T-helper 1 cell treated with Interleukin-12 subunit alpha and Interleukin-12 subunit beta and Interleukin-4 antibody, amounts not matched to agents 30 μg/mL and 1 μg/mL, for 36 hours (primary cell): ENCODE data around the gene ARID3A.
"Not testable (repeated sequence)": the region's sequence is repeated elsewhere in the genome, so short reads cannot be mapped to it uniquely, and the experiment has no call there.

Experiments used
- H3K27ac Mint-ChIP-seq: one replicate; pipeline ENCODE4 v1.8.0; 2021; ENCODE audit warnings: mild to moderate bottlenecking, mixed read lengths
- H3K27me3 Mint-ChIP-seq: one replicate; pipeline ENCODE4 v1.8.0; 2021; ENCODE audit warnings: low read depth, mixed read lengths
- H3K36me3 Mint-ChIP-seq: one replicate; pipeline ENCODE4 v1.8.0; 2021; ENCODE audit warnings: low read depth, mixed read lengths
- H3K4me1 Mint-ChIP-seq: one replicate; pipeline ENCODE4 v1.8.0; 2021; ENCODE audit warnings: low read depth, mixed read lengths
- H3K4me3 Mint-ChIP-seq: one replicate; pipeline ENCODE4 v1.8.0; 2021; ENCODE audit warnings: mild to moderate bottlenecking, moderate library complexity, mixed read lengths
- H3K9me3 Mint-ChIP-seq: one replicate; pipeline ENCODE4 v1.8.0; 2021; ENCODE audit warnings: mixed read lengths

The ARID3A gene, protein sequence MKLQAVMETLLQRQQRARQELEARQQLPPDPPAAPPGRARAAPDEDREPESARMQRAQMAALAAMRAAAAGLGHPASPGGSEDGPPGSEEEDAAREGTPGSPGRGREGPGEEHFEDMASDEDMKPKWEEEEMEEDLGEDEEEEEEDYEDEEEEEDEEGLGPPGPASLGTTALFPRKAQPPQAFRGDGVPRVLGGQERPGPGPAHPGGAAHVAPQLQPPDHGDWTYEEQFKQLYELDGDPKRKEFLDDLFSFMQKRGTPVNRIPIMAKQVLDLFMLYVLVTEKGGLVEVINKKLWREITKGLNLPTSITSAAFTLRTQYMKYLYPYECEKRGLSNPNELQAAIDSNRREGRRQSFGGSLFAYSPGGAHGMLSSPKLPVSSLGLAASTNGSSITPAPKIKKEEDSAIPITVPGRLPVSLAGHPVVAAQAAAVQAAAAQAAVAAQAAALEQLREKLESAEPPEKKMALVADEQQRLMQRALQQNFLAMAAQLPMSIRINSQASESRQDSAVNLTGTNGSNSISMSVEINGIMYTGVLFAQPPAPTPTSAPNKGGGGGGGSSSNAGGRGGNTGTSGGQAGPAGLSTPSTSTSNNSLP

DNA sequence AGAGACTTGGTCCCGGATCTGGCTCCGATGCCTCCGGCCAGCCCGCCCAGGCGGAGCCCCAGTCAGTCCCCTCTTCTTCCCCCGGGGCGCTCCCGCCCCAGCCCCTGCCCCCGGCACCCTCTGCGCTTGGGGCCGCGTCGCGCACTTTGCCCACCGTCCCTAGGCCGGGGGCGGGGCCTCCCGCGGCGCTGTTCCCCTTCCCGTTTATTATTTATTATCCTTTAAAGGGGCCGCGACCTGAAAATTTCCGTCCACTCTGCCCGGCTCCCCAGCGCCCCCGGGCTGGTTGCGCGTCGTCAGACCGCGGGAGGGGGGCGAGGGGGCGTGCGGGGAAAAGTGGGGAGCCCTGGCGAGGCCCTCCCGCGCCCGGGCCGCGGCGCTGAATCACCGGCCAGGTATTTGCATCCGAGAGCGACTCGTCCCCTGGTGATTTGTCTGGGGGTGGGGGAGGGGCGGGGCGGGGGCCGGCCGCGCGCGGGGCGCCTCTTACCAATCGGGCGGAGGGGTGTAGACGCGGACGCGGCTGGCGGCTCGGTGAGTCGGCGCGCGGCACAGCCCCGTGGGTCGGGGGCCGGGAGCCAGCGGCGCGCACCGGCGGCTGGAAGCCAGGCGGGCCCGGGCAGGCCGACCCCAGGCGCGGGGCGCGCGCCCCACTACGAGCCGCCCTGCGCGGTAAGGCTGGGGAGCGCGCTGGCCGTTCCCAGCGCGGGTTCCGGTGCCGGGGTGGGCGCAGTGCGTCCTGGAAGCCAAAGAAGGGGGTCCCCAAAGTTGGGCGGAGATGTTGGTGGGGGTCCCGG, at the start of gene ARID3A:
Gene ARID3A, plus strand, starts transcription at position 510 of the 797 bp plus-strand sequence. CDS start 3,494 bp downstream, outside the sequence.
- H3K9me3 Mint-ChIP-seq = no peaks in the 10 kb centered on the region
- H3K27me3 Mint-ChIP-seq = peaks cover 3% of the 10 kb centered on the region
- H3K4me1 Mint-ChIP-seq = peaks cover 12% of the 10 kb centered on the region
- H3K36me3 Mint-ChIP-seq = peaks cover 1% of the 10 kb centered on the region
- peak within 1 kb of the TSS; percentile 73 for H3K27ac Mint-ChIP-seq
- H3K4me3 Mint-ChIP-seq = peak within 1 kb of the TSS; percentile 82

DNA sequence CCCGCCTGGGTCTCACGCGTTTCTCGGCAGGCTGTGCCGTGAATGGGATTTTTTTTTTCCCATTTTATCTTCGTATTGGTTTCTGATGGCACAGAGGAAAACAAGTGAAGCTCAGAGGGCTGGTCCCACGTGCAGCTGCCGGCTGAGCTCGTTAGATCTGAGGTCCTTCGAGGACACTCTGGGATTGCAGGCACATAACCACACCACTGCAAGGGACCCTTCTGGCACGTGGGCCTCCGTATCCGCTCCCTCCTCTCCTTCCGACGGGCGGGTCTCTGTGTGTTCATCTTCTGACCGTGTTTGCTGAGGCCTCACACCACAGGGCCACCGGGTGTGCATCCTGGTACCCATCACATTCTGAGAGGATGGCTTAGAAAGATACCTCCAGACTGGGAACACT, 49.7 kb upstream of the ARID3A start:
- no peaks in the 10 kb centered on the region for H3K9me3 Mint-ChIP-seq
- no peak overlapping the region for H3K27ac Mint-ChIP-seq
- H3K27me3 Mint-ChIP-seq = no peaks in the 10 kb centered on the region
- peaks cover 5% of the 10 kb centered on the region for H3K4me1 Mint-ChIP-seq
- H3K4me3 Mint-ChIP-seq = no peak overlapping the region
- peaks cover 7% of the 10 kb centered on the region for H3K36me3 Mint-ChIP-seq

DNA sequence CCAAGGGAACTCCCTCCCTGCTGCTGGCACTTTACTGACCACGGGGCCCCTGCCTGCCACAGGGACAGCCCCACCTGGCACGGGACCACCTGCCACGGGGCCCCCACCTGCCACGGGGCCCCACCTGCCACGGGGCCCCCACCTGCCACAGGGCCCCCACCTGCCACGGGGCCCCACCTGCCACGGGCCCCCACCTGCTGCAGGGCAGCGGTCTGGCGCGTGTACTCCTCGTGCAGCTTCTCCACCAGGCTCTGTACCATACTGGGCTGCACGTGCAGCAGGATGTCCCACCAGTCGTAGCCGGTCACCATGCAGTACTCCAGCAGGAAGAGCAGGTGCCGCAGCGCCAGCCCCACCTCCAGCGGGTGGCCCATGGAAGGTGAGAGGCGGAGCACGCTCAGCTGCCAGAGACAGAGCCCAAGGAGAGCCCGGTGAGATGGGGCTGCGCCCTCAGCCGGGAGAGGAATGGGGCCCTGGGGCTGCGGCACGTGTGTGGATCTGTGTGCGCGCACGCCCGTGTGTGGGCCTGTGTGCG, 49.0 kb upstream of the ARID3A start:
- no peaks in the 10 kb centered on the region for H3K9me3 Mint-ChIP-seq
- no peak overlapping the region for H3K4me3 Mint-ChIP-seq
- H3K27ac Mint-ChIP-seq = no peak overlapping the region

GRCh38 chr19:877992-878660, 47.7 kb upstream of the ARID3A start:
- not testable (repeated sequence) for H3K27me3 Mint-ChIP-seq, H3K4me3 Mint-ChIP-seq, H3K27ac Mint-ChIP-seq, H3K4me1 Mint-ChIP-seq, H3K9me3 Mint-ChIP-seq
- peaks cover 14% of the 10 kb centered on the region for H3K36me3 Mint-ChIP-seq

More for the DNA sequence above, 49.0 kb upstream of the ARID3A start:
- Mint-ChIP-seq H3K36me3 (peaks cover 10% of the 10 kb centered on the region), H3K27me3 (no peaks in the 10 kb centered on the region), H3K4me1 (peaks cover 3% of the 10 kb centered on the region)

DNA sequence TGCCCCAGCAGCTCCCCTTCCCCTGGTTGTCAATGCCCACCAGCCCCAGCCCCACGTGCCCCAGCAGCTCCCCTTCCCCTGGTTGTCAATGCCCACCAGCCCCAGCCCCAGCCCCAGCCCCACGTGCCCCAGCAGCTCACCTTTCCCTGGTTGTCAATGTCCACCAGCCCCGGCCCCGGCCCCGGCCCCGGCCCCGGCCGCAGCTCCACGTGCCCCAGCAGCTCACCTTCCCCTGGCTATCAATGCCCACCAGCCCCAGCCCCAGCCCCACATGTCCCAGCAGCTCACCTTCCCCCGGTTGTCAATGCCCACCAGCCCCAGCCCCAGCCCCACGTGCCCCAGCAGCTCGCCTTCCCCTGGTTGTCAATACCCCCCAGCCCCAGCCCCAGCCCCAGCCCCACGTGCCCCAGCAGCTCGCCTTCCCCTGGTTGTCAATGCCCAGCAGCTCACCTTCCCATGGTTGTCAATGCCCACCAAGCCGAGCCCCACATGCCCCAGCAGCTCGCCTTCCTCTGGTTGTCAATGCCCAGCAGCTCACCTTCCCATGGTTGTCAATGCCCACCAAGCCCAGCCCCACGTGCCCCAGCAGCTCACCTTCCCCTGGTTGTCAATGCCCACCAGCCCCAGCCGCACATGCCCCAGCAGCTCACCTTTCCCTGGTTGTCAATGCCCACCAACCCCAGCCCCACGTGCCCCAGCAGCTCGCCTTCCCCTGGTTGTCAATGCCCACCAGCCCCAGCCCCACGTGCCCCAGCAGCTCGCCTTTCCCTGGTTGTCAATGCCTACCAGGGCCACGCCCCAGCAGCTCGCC, 46.9 kb upstream of the ARID3A start:
- not testable (repeated sequence) for H3K9me3 Mint-ChIP-seq, H3K27me3 Mint-ChIP-seq, H3K4me1 Mint-ChIP-seq, H3K27ac Mint-ChIP-seq, H3K4me3 Mint-ChIP-seq
- peaks cover 14% of the 10 kb centered on the region for H3K36me3 Mint-ChIP-seq

DNA sequence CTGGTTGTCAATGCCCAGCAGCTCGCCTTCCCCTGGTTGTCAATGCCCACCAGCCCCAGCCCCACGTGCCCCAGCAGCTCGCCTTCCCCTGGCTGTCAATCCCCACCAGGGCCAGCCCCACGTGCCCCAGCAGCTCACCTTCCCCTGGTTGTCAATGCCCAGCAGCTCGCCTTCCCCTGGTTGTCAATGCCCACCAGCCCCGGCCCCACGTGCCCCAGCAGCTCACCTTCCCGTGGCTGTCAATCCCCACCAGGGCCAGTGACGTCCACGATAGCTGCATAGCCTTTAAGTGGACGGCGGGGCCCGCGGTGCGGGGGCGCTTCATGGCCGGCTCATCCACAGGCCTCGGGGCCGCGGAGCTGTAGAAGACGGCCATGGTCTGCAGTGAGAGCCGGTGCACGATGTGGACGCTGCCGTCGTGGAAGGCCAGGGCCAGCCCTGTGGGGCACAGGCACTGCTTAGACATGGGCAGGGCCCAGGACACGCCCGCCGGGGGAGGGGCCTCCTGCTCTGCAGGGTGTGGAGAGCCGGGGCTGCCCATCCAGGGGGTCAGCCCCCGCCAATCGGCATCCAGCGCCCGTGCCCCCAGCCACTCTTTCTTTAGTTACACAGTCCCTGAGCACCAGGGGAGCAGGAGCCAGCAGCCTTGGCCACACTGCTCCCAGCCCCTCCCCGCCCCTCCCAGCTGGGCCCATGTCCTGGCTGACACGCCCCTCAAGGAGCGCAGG, 46.0 kb upstream of the ARID3A start:
- no peaks in the 10 kb centered on the region for H3K9me3 Mint-ChIP-seq
- no peak overlapping the region for H3K4me3 Mint-ChIP-seq
- no peaks in the 10 kb centered on the region for H3K27me3 Mint-ChIP-seq
- H3K36me3 Mint-ChIP-seq = peaks cover 16% of the 10 kb centered on the region
- H3K27ac Mint-ChIP-seq = no peak overlapping the region
- no peaks in the 10 kb centered on the region for H3K4me1 Mint-ChIP-seq

DNA sequence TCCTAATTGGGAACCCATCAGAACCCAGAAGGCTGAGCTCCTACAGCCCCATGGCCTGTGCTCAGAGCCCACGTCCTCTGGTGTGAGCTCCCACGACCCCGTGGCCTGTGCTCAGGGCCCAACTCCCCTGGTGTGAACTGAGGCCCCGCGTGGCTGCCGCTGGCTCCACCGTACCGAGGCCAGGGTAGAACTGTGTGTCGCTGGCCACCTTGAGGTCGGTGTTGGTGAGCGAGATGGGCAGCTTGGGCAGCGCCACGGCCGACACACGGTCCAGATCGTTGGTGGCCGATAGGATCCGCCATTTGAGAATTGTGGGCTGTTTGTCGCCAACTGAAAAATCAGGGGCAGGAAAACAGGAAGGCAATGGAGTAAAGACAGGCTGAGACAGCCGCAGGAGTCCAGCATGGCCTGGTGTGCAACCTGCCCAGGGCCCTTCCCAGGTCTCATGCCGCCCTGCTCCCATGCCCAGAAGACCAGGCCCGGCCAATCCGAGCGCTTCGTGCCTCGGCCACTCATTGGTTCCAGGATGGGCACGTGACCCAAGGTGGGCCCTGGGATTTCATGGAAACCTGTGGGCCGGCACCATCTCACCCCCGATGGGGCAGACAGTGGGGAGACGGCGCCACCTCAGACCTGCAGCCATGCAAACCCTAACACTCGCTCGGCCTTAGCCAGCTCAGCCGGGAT, 44.3 kb upstream of the ARID3A start:
- no peak overlapping the region for H3K4me3 Mint-ChIP-seq
- peaks cover 16% of the 10 kb centered on the region for H3K36me3 Mint-ChIP-seq
- no peak overlapping the region for H3K27ac Mint-ChIP-seq
- no peaks in the 10 kb centered on the region for H3K4me1 Mint-ChIP-seq
- H3K27me3 Mint-ChIP-seq = no peaks in the 10 kb centered on the region
- no peaks in the 10 kb centered on the region for H3K9me3 Mint-ChIP-seq

DNA sequence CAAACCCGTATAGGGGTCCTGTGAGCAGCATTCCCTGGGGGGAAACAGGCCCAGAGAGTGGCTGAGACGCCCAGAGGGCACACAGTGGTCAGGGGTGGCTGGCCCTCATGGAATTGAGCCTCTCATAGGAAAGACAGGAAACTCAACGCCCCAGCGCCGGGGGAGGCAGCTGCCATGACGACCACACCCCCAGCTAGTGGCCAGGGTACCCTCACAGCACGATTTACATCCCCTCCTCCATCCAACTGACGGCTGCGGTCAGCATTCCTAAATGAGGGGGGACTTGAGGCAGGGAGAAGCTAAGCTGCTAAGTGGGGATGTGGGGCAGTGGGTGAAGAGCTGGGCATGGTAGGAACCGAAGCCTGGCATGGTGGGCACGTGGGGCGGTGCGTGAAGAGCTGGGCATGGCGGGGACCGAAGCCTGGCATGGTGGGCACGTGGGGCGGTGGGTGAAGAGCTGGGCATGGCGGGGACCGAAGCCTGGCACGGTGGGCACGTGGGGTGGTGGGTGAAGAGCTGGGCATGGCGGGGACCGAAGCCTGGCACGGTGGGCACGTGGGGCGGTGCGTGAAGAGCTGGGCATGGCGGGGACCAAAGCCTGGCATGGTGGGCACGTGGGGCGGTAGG, 42.9 kb upstream of the ARID3A start:
- Mint-ChIP-seq H3K27ac (no peak overlapping the region), H3K27me3 (no peaks in the 10 kb centered on the region), H3K36me3 (peaks cover 19% of the 10 kb centered on the region), H3K9me3 (no peaks in the 10 kb centered on the region), H3K4me1 (no peaks in the 10 kb centered on the region), H3K4me3 (no peak overlapping the region)

DNA sequence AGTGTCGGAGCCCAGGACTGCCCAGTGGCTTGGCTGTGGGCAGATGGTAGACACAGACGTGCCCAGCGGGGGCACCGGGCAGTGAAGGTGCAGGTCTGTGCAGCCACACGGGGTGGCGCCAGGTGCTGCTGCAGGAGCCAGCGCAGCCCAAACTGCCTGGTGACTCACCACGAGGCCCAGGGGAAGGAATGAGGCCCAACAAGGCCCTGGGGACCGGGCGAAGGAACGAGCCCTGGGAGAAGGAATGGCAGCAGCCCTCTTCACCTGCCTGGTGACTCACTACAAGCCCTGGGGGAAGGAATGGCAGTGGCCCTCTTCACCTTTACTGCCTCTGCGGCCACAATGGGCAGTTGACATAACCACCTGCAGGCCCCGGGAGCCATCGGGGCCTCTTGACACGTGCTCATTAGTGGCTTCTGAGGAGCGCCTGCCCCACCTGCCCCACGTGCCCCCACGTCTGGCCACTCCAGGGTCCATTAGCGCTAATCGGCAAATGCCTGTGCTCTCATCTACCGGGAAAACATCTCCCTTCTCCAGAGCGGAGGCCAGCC, 42.1 kb upstream of the ARID3A start:
- H3K4me3 Mint-ChIP-seq = no peak overlapping the region
- H3K36me3 Mint-ChIP-seq = peaks cover 19% of the 10 kb centered on the region
- H3K27me3 Mint-ChIP-seq = no peaks in the 10 kb centered on the region
- no peak overlapping the region for H3K27ac Mint-ChIP-seq
- no peaks in the 10 kb centered on the region for H3K4me1 Mint-ChIP-seq
- H3K9me3 Mint-ChIP-seq = no peaks in the 10 kb centered on the region

DNA sequence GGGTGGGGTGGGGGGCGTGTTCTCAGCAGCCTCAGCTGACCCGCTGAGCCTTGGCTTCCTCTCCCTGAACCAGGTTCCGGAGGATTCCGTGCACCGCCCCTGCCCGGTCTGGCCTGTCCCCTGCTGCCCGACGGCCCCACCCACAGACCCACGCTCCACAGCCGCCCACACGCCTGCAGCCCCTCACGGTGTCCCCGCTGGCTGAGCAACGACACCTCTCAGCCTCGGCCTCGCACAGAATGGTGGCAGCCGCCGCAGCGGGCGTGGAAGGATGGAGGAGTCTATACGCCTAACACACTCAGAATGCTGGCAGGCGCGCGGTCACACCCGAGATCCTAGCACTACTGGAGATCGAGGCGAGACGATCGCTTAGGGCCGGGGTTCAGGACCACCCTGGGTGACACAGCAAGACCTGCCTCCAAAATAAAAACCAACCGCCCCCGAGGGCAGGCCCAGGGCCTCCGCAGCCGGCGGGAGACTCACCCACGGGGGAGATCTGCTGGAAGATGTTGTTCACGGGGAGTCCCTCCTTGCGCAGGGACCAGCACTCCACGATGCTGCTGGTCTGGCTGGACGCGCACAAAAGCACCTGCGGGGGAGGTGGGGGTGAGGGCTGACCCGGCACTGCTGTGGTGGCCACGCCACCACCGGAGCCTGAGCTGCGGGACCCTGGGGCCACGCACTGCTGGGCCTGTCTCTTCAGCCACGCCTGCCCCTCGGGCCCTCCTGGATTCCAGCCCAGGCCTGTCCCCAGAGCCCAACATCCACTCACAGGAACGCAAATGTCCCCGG, 41.2 kb upstream of the ARID3A start:
- H3K36me3 Mint-ChIP-seq = peaks cover 18% of the 10 kb centered on the region
- H3K9me3 Mint-ChIP-seq = no peaks in the 10 kb centered on the region
- H3K27me3 Mint-ChIP-seq = no peaks in the 10 kb centered on the region
- no peak overlapping the region for H3K4me3 Mint-ChIP-seq
- no peaks in the 10 kb centered on the region for H3K4me1 Mint-ChIP-seq
- no peak overlapping the region for H3K27ac Mint-ChIP-seq

DNA sequence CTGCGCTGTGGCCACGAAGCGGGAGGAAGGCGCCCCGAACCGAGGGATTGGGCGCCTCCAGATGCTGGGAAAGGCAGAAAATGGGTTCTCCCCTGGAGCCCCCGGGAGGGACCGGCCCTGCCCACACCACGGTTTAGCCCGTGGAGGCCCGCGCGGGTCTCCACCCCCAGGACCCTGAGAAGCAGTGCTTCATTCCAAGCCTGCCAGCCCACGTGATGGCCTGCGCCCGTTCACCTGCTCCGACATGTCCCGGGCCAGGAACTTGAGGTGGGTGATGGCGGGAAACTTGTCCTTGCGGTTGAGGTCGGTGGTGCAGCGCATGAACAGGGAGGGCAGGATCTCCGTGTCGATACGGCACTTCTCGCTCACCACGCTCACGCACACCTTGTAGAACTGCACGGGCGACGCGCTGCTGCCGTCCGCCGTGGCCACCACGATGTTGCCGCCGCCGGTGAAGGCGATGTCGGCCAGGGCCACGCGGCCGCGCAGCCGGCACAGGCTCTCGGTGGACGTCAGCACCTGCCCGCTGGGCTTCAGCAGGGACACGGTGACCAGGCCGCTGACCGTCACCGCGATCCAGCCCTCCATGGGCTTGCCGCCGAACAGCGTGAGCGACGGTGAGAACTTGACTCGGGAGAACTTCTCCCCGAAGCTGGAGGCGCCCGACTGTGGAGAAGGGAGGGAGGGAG, 40.2 kb upstream of the ARID3A start:
- no peaks in the 10 kb centered on the region for H3K9me3 Mint-ChIP-seq
- no peak overlapping the region for H3K4me3 Mint-ChIP-seq
- H3K4me1 Mint-ChIP-seq = no peaks in the 10 kb centered on the region

More for the DNA sequence above, 40.2 kb upstream of the ARID3A start:
- Mint-ChIP-seq H3K27me3 (no peaks in the 10 kb centered on the region), H3K36me3 (peaks cover 18% of the 10 kb centered on the region), H3K27ac (no peak overlapping the region)
